C4-2B (cell line): ENCODE results near the gene CDC123.

Experiments
- H3K27ac ChIP-seq: fragments of 450-650 bp; 2 replicates; pipeline ENCODE4 v1.5.1; 2017
- CTCF ChIP-seq: fragments of 450-650 bp; conservative IDR thresholded peaks from 2 replicates; pipeline ENCODE4 v1.5.1; 2017; ENCODE audit warnings: mild to moderate bottlenecking
- ZFX ChIP-seq: fragments of 450-650 bp; IDR thresholded peaks from 2 replicates; pipeline ENCODE4 v1.6.1; 2017

The CDC123 gene

DNA sequence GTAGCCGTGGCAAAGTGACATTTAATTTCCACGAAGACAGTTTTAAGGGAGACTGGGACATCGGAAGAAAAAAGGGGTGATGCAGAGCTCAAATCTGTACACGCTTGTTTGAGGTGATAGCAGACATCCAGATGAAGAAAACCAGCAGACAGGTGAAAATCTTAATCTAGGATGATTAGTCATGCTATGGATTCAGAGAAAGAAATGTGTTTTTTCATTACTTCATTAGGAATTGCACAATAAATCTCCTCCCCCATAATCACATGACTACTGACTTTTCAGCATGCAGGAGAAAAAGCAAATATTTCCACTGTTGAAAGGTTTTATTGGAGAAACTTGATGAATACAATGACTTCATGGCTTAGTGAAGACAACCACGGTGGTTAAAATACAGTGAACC is 2.8 kb upstream of the CDC123 start:
- no peak for TF ChIP-seq ZFX
- no peak for TF ChIP-seq CTCF

GRCh38 chr10:12194752-12195271 is 1.2 kb upstream of the CDC123 start:
- peak overlapping the region; percentile 85 for H3K27ac ChIP-seq
- TF ChIP-seq ZFX (no peak), CTCF (no peak)

More for the DNA sequence above, 2.8 kb upstream of the CDC123 start:
- no peak overlapping the region for H3K27ac ChIP-seq

DNA sequence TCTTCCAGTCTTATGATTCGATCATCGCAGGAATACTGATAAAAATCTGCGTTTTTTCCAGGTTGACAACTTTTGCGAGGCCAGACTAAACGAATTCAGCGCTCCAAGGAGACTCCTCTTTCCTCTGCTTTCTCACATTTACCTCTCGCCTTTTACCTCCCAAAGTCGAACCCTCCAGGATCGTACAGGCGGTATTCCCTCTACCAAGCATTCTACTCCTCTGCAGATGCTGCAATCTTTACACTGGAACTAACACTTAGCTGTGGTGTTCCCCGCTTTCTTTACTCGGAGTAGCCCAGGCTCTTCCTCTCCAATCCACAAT is 746 bp upstream of the CDC123 start:
- peak overlapping the region; percentile 85 for H3K27ac ChIP-seq
- no peak for TF ChIP-seq CTCF
- no peak for TF ChIP-seq ZFX

- TF ChIP-seq ZFX (no peak), CTCF (no peak)
- H3K27ac ChIP-seq: peak overlapping the region; percentile 85
These were observed 683 bp downstream of the CDC123 start for GRCh38 chr10:12196531-12197211.

DNA sequence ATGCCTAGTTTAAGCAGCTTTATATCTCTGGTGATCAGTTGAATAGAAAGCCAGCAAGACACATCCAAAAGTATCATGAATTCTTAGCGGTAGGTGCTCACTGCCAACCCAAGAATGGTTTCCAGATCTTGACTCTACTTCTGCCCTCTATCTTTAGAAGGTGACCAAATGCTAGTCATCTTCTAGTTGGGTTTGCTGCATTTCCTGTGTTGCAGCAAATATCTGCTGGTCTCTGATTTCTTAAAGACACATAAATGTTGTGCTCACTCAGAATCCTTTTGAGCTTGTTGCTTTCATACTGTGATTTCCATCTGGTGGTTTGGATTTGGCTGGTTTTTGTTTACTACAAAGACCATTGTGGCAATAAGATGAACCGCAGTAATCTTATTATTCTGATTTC is 2.2 kb downstream of the CDC123 start:
- no peak overlapping the region for H3K27ac ChIP-seq
- TF ChIP-seq ZFX (no peak), CTCF (no peak)

- no peak overlapping the region for H3K27ac ChIP-seq
- TF ChIP-seq ZFX: no peak
- TF ChIP-seq CTCF: no peak
These were observed 4.9 kb downstream of the CDC123 start for GRCh38 chr10:12200850-12201249.

GRCh38 chr10:12201543-12201942 is 5.6 kb downstream of the CDC123 start:
- H3K27ac ChIP-seq: no peak overlapping the region
- no peak for TF ChIP-seq CTCF
- no peak for TF ChIP-seq ZFX
